ENCODE data around the gene SH3BGRL3. TPM values are rescaled to one million over a fixed set of nuclear protein-coding genes. Genes with fewer than 3 reads are reported as not detected.

The SH3BGRL3 gene
- total RNA-seq, 1 donor from 2014 or later, result 140 TPM

GRCh38 chr1:26321315-26322041 is 41.6 kb downstream of the SH3BGRL3 start:
- Mint-ChIP-seq H3K27me3 (ENCODE audit: unreplicated experiment) (no peaks in the 10 kb centered on the region), H3K36me3 (ENCODE audit: unreplicated experiment) (no peaks in the 10 kb centered on the region), H3K4me1 (ENCODE audit: unreplicated experiment) (peaks cover 6% of the 10 kb centered on the region), H3K4me3 (ENCODE audit: unreplicated experiment) (peak overlapping the region; percentile 56), H3K9me3 (ENCODE audit: unreplicated experiment) (no peaks in the 10 kb centered on the region), H3K27ac (ENCODE audit: unreplicated experiment) (peak overlapping the region; percentile 8)
- TF ChIP-seq CTCF (IDR thresholded peaks at IDR 0.05), result peak; percentile 93
- peak; percentile 96 for DNase-seq (ENCODE audit: extremely low spot score, unreplicated experiment)

GRCh38 chr1:26322042-26322331 is 42.1 kb downstream of the SH3BGRL3 start:
- no peaks in the 10 kb centered on the region for H3K36me3 Mint-ChIP-seq (ENCODE audit: unreplicated experiment)
- no peak for TF ChIP-seq CTCF (IDR thresholded peaks at IDR 0.05)
- no peak overlapping the region for H3K4me3 Mint-ChIP-seq (ENCODE audit: unreplicated experiment)
- H3K9me3 Mint-ChIP-seq (ENCODE audit: unreplicated experiment), result no peaks in the 10 kb centered on the region
- H3K4me1 Mint-ChIP-seq (ENCODE audit: unreplicated experiment), result peaks cover 6% of the 10 kb centered on the region
- H3K27me3 Mint-ChIP-seq (ENCODE audit: unreplicated experiment), result no peaks in the 10 kb centered on the region
- DNase-seq (ENCODE audit: extremely low spot score, unreplicated experiment), result no peak
- no peak overlapping the region for H3K27ac Mint-ChIP-seq (ENCODE audit: unreplicated experiment)

DNA sequence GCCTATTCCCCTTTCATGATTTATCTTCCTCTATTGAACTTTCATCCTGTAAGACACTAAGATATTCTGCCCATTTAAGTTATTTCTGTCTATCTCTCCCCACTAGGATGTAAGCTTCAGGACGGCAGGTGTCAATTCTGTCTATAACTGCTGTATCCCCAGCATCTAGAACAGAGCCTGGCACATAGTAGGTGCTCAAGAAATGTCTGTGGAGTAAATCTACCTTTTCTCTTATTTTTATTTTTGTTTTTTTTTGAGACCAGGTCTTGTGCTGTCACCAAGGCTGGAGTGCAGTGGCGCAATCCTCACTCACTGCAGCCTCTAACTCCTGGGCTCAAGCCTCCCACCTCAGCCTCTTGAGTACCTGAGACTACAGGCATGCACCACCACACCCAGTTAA is 43.5 kb downstream of the SH3BGRL3 start:
- peaks cover 6% of the 10 kb centered on the region for H3K4me1 Mint-ChIP-seq (ENCODE audit: unreplicated experiment)

GRCh38 chr1:26324550-26324949 is 44.7 kb downstream of the SH3BGRL3 start:
- Mint-ChIP-seq H3K9me3 (ENCODE audit: unreplicated experiment) (no peaks in the 10 kb centered on the region), H3K36me3 (ENCODE audit: unreplicated experiment) (no peaks in the 10 kb centered on the region), H3K27me3 (ENCODE audit: unreplicated experiment) (no peaks in the 10 kb centered on the region), H3K4me1 (ENCODE audit: unreplicated experiment) (peaks cover 6% of the 10 kb centered on the region), H3K27ac (ENCODE audit: unreplicated experiment) (no peak overlapping the region), H3K4me3 (ENCODE audit: unreplicated experiment) (no peak overlapping the region)
- no peak for DNase-seq (ENCODE audit: extremely low spot score, unreplicated experiment)
- no peak for TF ChIP-seq CTCF (IDR thresholded peaks at IDR 0.05)

More for the DNA sequence above, 43.5 kb downstream of the SH3BGRL3 start:
- Mint-ChIP-seq H3K27ac (ENCODE audit: unreplicated experiment) (no peak overlapping the region), H3K27me3 (ENCODE audit: unreplicated experiment) (no peaks in the 10 kb centered on the region), H3K9me3 (ENCODE audit: unreplicated experiment) (no peaks in the 10 kb centered on the region), H3K4me3 (ENCODE audit: unreplicated experiment) (no peak overlapping the region), H3K36me3 (ENCODE audit: unreplicated experiment) (no peaks in the 10 kb centered on the region)
- TF ChIP-seq CTCF (IDR thresholded peaks at IDR 0.05), result no peak
- DNase-seq (ENCODE audit: extremely low spot score, unreplicated experiment), result no peak

- Mint-ChIP-seq H3K36me3 (ENCODE audit: unreplicated experiment) (no peaks in the 10 kb centered on the region), H3K27me3 (ENCODE audit: unreplicated experiment) (peaks cover 14% of the 10 kb centered on the region), H3K4me3 (ENCODE audit: unreplicated experiment) (no peak overlapping the region), H3K4me1 (ENCODE audit: unreplicated experiment) (no peaks in the 10 kb centered on the region), H3K9me3 (ENCODE audit: unreplicated experiment) (no peaks in the 10 kb centered on the region), H3K27ac (ENCODE audit: unreplicated experiment) (no peak overlapping the region)
- TF ChIP-seq CTCF (IDR thresholded peaks at IDR 0.05), result no peak
- DNase-seq (ENCODE audit: extremely low spot score, unreplicated experiment), result no peak
Measured at GRCh38 chr1:26327956-26328362, 48.1 kb downstream of the SH3BGRL3 start.

All from osteocyte (in vitro differentiated cells).